H1 (cell line): Measurements from ENCODE around the gene DNAJC16. TPM values are rescaled to one million over a fixed set of nuclear protein-coding genes. Genes with fewer than 3 reads are reported as not detected.

Experiments used
- BCL11A ChIP-seq, 2 experiments: IDR thresholded peaks; one replicate each; pipeline ENCODE4 v1.6.1; 2011; ENCODE audit warnings: low read depth in 2 of 2, low read length in 2 of 2, mild to moderate bottlenecking in 2 of 2
- EZH2 ChIP-seq: fragments of 200-600 bp; sonication (generic); IDR thresholded peaks from 2 replicates; pipeline ENCODE4 v1.7.1; 2012; ENCODE audit warnings: low read depth, mild to moderate bottlenecking, moderate library complexity, low read length, inconsistent platforms; ENCODE audit not compliant: severe bottlenecking
- GABPA ChIP-seq: IDR thresholded peaks from 2 replicates; pipeline ENCODE4 v1.6.1; 2011; ENCODE audit warnings: mild to moderate bottlenecking, low read length, moderate library complexity, borderline replicate concordance; ENCODE audit not compliant: insufficient read depth
- JUND ChIP-seq: IDR thresholded peaks from 2 replicates; pipeline ENCODE4 v1.6.1; 2011; ENCODE audit warnings: mild to moderate bottlenecking, improper control_type of control experiment, low read length
- ZNF274 ChIP-seq: IDR thresholded peaks from 2 replicates; pipeline ENCODE4 v1.7.0; 2012; ENCODE audit warnings: low read length, borderline replicate concordance; ENCODE audit errors: extremely low read depth
- polyA plus RNA-seq, 7 experiments: library from polyadenylated mRNA; depleted of rRNA in 3 of 7; stranded (reverse) in 5 of 7; unstranded in 2 of 7; fragments of >200 nt in 5 of 7; fragments of 200-250 nt in 2 of 7; gene quantifications; 1 replicate in 5 of 7; 2 replicates in 1 of 7; 4 replicates in 1 of 7; pipeline versions ENCODE4 v1.2.1 to v1.2.3, GENCODE V29; 2011 to 2013; ENCODE audit warnings: missing spikeins in 2 of 7, mixed read lengths in 2 of 7
- total RNA-seq: library from RNA; stranded (reverse); fragmentation: NEBNext Ultra II Directional; extraction: Animal tissue kit (Norgen Biotek cat#: 25700); gene quantifications from 2 replicates; pipeline ENCODE4 v1.2.1, GENCODE V29; 2021

Gene DNAJC16
- total and polyA plus RNA-seq, 2 of the 8 experiments (the other 6 are each of a cell fraction or from before 2014, with no cell fraction given): 7.9 to 23.3 TPM

- TF ChIP-seq ZNF274 (no peak), JUND (no peak), EZH2 (no peak), BCL11A (IDR thresholded peaks at IDR 0.05; ENCODE audit: low read depth in 2 of 2, low read length in 2 of 2) (no peak), GABPA (no peak)
- TF ChIP-seq, all 59 proteins: peak for 0
Observed at GRCh38 chr1:15522551-15522950, 4.1 kb upstream of the DNAJC16 start (continued).
